H1 (cell line): Measurements from ENCODE around the gene THAP10. TPM values are rescaled to one million over a fixed set of nuclear protein-coding genes. Genes with fewer than 3 reads are reported as not detected.

Experiments
- CTCF ChIA-PET: fragments of 300-600 bp; sonication (Branson Sonifier 250); formaldehyde crosslinking; loops from one replicate; lab custom pipeline; 2021; ENCODE audit not compliant: partially characterized antibody; lab: Charles Lee
- POLR2A ChIA-PET: fragments of 300-600 bp; sonication (Branson Sonifier 250); formaldehyde crosslinking; loops from one replicate; lab custom pipeline; 2021; ENCODE audit warnings: inconsistent platforms; ENCODE audit not compliant: partially characterized antibody; lab: Charles Lee
- DNase-seq, 2 experiments: peaks; one replicate each; pipeline versions ENCODE4 v3.0.0 to v3.0.0-alpha.2; 2010 to 2022; ENCODE audit warnings: low spot score in 2 of 2, low read depth in 1 of 2, mixed read lengths in 1 of 2
- FAIRE-seq: peaks from 2 replicates; lab custom pipeline; 2011; peaks lifted over from hg19 to GRCh38; lab: Jason Lieb, UNC
- H2AFZ ChIP-seq: 2 replicates; pipeline ENCODE4 v1.8.1; 2012; ENCODE audit warnings: low read length, inconsistent platforms
- H2AK5ac ChIP-seq: 2 replicates; pipeline ENCODE4 v1.6.1; 2013; ENCODE audit warnings: low read depth, low read length
- H2BK120ac ChIP-seq: replicated peaks from 2 replicates; pipeline ENCODE3; 2013; ENCODE audit warnings: low read depth, low read length, inconsistent platforms
- H2BK12ac ChIP-seq: 2 replicates; pipeline ENCODE4 v1.6.1; 2013; ENCODE audit warnings: low read depth, low read length
- H2BK15ac ChIP-seq: 2 replicates; pipeline ENCODE4 v1.6.1; 2013; ENCODE audit warnings: low read length
- H2BK20ac ChIP-seq: 2 replicates; pipeline ENCODE4 v1.6.1; 2013; ENCODE audit warnings: low read length
- H2BK5ac ChIP-seq: 2 replicates; pipeline ENCODE4 v1.6.1; 2013; ENCODE audit warnings: low read depth, low read length
- H3K14ac ChIP-seq: 2 replicates; pipeline ENCODE4 v1.6.1; 2013; ENCODE audit warnings: inconsistent platforms; ENCODE audit not compliant: insufficient read length
- H3K18ac ChIP-seq: 2 replicates; pipeline ENCODE4 v1.6.1; 2013; ENCODE audit warnings: low read length; ENCODE audit errors: extremely low read depth
- H3K23ac ChIP-seq: 2 replicates; pipeline ENCODE4 v1.6.1; 2013; ENCODE audit warnings: inconsistent platforms; ENCODE audit not compliant: insufficient read length
- H3K23me2 ChIP-seq: 2 replicates; pipeline ENCODE4 v1.6.1; 2013; ENCODE audit warnings: low read depth, low read length
- H3K27ac ChIP-seq: 2 replicates; pipeline ENCODE4 v1.6.1; 2011; ENCODE audit warnings: low read depth, low read length, inconsistent platforms
- H3K27me3 ChIP-seq, 4 experiments: replicated peaks in 1 of 4; 1 replicate in 1 of 4; 2 replicates in 3 of 4; pipeline versions ENCODE4 v1.6.1 to v1.8.1; 2011 to 2013; ENCODE audit warnings: low read length in 3 of 4, mild to moderate bottlenecking in 3 of 4, inconsistent platforms in 2 of 4, mixed read lengths in 2 of 4, moderate library complexity in 1 of 4; ENCODE audit not compliant: control insufficient read depth in 3 of 4, insufficient read depth in 3 of 4; ENCODE audit errors: extremely low read depth in 1 of 4
- H3K36me3 ChIP-seq, 4 experiments: 2 replicates each; pipeline versions ENCODE4 v1.6.1 to v1.8.1; 2011 to 2013; ENCODE audit warnings: mild to moderate bottlenecking in 4 of 4, low read length in 3 of 4, moderate library complexity in 2 of 4, control low read depth in 1 of 4, inconsistent platforms in 1 of 4; ENCODE audit not compliant: insufficient read depth in 4 of 4, control insufficient read depth in 2 of 4
- H3K4ac ChIP-seq: replicated peaks from 2 replicates; pipeline ENCODE3; 2013; ENCODE audit warnings: low read length, low read depth, mixed read lengths, inconsistent platforms; ENCODE audit not compliant: insufficient read length
- H3K4me1 ChIP-seq, 4 experiments: replicated peaks in 1 of 4; 1 replicate in 1 of 4; 2 replicates in 3 of 4; pipeline versions ENCODE4 v1.6.1 to v1.8.1; 2011 to 2013; ENCODE audit warnings: low read length in 3 of 4, inconsistent platforms in 2 of 4, mixed read lengths in 1 of 4; ENCODE audit not compliant: insufficient read depth in 4 of 4, control insufficient read depth in 3 of 4
- H3K4me2 ChIP-seq, 2 experiments: 2 replicates each; pipeline versions ENCODE4 v1.6.1 to v1.8.1; 2011 to 2013; ENCODE audit warnings: low read depth in 2 of 2, low read length in 2 of 2, control low read depth in 1 of 2, inconsistent platforms in 1 of 2, mild to moderate bottlenecking in 1 of 2; ENCODE audit not compliant: insufficient read depth in 1 of 2
- H3K4me3 ChIP-seq, 4 experiments: fragments of 200-600, 300-600 bp in 1 of 4; sonication (generic), shearing (Covaris generic), sonication (Bioruptor Twin) in 1 of 4; 2 replicates each; pipeline versions ENCODE4 v1.5.1 to v1.8.1; 2011 to 2016; ENCODE audit warnings: low read length in 4 of 4, low read depth in 3 of 4, control low read depth in 2 of 4, inconsistent platforms in 2 of 4, mild to moderate bottlenecking in 2 of 4, mixed read lengths in 1 of 4, moderate library complexity in 1 of 4; ENCODE audit not compliant: insufficient read depth in 2 of 4; ENCODE audit errors: extremely low read depth in 1 of 4
- H3K56ac ChIP-seq: replicated peaks from 2 replicates; pipeline ENCODE3; 2013; ENCODE audit warnings: low read depth, mild to moderate bottlenecking, mixed read lengths, low read length, inconsistent platforms; ENCODE audit not compliant: insufficient read length
- H3K79me1 ChIP-seq: 2 replicates; pipeline ENCODE4 v1.6.1; 2013; ENCODE audit warnings: low read depth, low read length, control low read depth
- H3K79me2 ChIP-seq, 2 experiments: 2 replicates each; pipeline versions ENCODE4 v1.6.1 to v1.8.1; 2012 to 2013; ENCODE audit warnings: low read length in 2 of 2, mild to moderate bottlenecking in 2 of 2, inconsistent platforms in 1 of 2; ENCODE audit not compliant: insufficient read depth in 2 of 2, control insufficient read depth in 1 of 2
- H3K9ac ChIP-seq, 4 experiments: replicated peaks in 1 of 4; 1 replicate in 1 of 4; 2 replicates in 3 of 4; pipeline versions ENCODE4 v1.6.1 to v1.8.1; 2011 to 2013; ENCODE audit warnings: low read depth in 3 of 4, low read length in 3 of 4, control low read depth in 2 of 4, mild to moderate bottlenecking in 2 of 4, moderate library complexity in 2 of 4, inconsistent platforms in 1 of 4; ENCODE audit errors: extremely low read depth in 1 of 4
- H3K9me3 ChIP-seq, 2 experiments: 2 replicates each; pipeline versions ENCODE4 v1.6.1 to v1.8.1; 2012 to 2013; ENCODE audit warnings: mild to moderate bottlenecking in 2 of 2, moderate library complexity in 2 of 2, control low read depth in 1 of 2, inconsistent platforms in 1 of 2, low read depth in 1 of 2, low read length in 1 of 2, mixed read lengths in 1 of 2; ENCODE audit not compliant: insufficient read depth in 2 of 2
- H4K20me1 ChIP-seq, 2 experiments: replicated peaks in 1 of 2; 2 replicates each; pipeline versions ENCODE3 to v1.8.1; 2011 to 2013; ENCODE audit warnings: inconsistent platforms in 2 of 2, low read length in 2 of 2, mild to moderate bottlenecking in 1 of 2; ENCODE audit not compliant: insufficient read depth in 2 of 2, control insufficient read depth in 1 of 2
- H4K5ac ChIP-seq: 2 replicates; pipeline ENCODE4 v1.6.1; 2013; ENCODE audit warnings: low read length, low read depth, mixed read lengths, inconsistent platforms; ENCODE audit not compliant: insufficient read length
- H4K8ac ChIP-seq: 2 replicates; pipeline ENCODE4 v1.8.0; 2013; ENCODE audit warnings: mild to moderate bottlenecking, moderate library complexity, low read length, inconsistent platforms; ENCODE audit not compliant: insufficient read depth; ENCODE audit errors: extremely low read depth
- H4K91ac ChIP-seq: replicated peaks from 2 replicates; pipeline ENCODE3; 2013; ENCODE audit warnings: low read length, mixed read lengths, inconsistent platforms; ENCODE audit not compliant: insufficient read length
- ATF3 ChIP-seq: IDR thresholded peaks from 2 replicates; pipeline ENCODE4 v1.6.1; 2011; ENCODE audit warnings: low read depth, mild to moderate bottlenecking, low read length; ENCODE audit not compliant: insufficient read depth
- BACH1 ChIP-seq: IDR thresholded peaks from 2 replicates; pipeline ENCODE4 v1.6.1; 2012; ENCODE audit warnings: low read length, improper control_type of control experiment
- BCL11A ChIP-seq, 2 experiments: IDR thresholded peaks; one replicate each; pipeline ENCODE4 v1.6.1; 2011; ENCODE audit warnings: low read depth in 2 of 2, low read length in 2 of 2, mild to moderate bottlenecking in 2 of 2
- CREB1 ChIP-seq: IDR thresholded peaks from 2 replicates; pipeline ENCODE4 v1.6.1; 2012; ENCODE audit warnings: inconsistent platforms
- FOSL1 ChIP-seq: IDR thresholded peaks from 2 replicates; pipeline ENCODE4 v1.6.1; 2011; ENCODE audit warnings: mild to moderate bottlenecking, low read depth, low read length, moderate library complexity; ENCODE audit not compliant: insufficient read depth
- GABPA ChIP-seq: IDR thresholded peaks from 2 replicates; pipeline ENCODE4 v1.6.1; 2011; ENCODE audit warnings: mild to moderate bottlenecking, low read length, moderate library complexity, borderline replicate concordance; ENCODE audit not compliant: insufficient read depth
- JUN ChIP-seq: IDR thresholded peaks from 2 replicates; pipeline ENCODE4 v1.6.1; 2011; ENCODE audit warnings: low read depth, mild to moderate bottlenecking, improper control_type of control experiment, low read length
- KDM1A ChIP-seq: fragments of 200-600, 300-600 bp; sonication (generic); IDR thresholded peaks from 2 replicates; pipeline ENCODE4 v1.7.1; 2016; ENCODE audit warnings: mild to moderate bottlenecking, low read length, borderline replicate concordance
- KDM5A ChIP-seq: fragments of 200-600 bp; IDR thresholded peaks from 2 replicates; pipeline ENCODE4 v1.7.1; 2012; ENCODE audit warnings: mild to moderate bottlenecking, low read length, inconsistent platforms, mixed read lengths
- NANOG ChIP-seq: IDR thresholded peaks from 2 replicates; pipeline ENCODE4 v1.6.1; 2011; ENCODE audit warnings: low read length, low read depth, mild to moderate bottlenecking, inconsistent platforms; ENCODE audit not compliant: insufficient read depth, poor library complexity, severe bottlenecking
- RFX5 ChIP-seq: IDR thresholded peaks from 2 replicates; pipeline ENCODE4 v1.6.1; 2011; ENCODE audit warnings: low read depth, low read length, improper control_type of control experiment, borderline replicate concordance
- SAP30 ChIP-seq: fragments of 300-600 bp; sonication (generic); IDR thresholded peaks from 2 replicates; pipeline ENCODE4 v1.7.1; 2012; ENCODE audit warnings: low read length, moderate library complexity, mild to moderate bottlenecking, inconsistent platforms; ENCODE audit not compliant: insufficient read depth, insufficient replicate concordance
- SUZ12 ChIP-seq: fragments of 200-600 bp; sonication (generic); IDR thresholded peaks from 2 replicates; pipeline ENCODE4 v1.6.1; 2012; ENCODE audit warnings: mild to moderate bottlenecking, inconsistent platforms, low read length, moderate library complexity, mixed read lengths
- TBP ChIP-seq: IDR thresholded peaks from 2 replicates; pipeline ENCODE4 v1.6.1; 2011; ENCODE audit warnings: low read depth, low read length, improper control_type of control experiment
- WGBS, 2 experiments: shearing (Covaris generic) in 1 of 2; methylation state at CpG; one replicate each; pipeline versions ENCODE4 v1.1.6 to v1.1.7; 2013 to 2015; ENCODE audit warnings: low lambda C conversion rate in 2 of 2, mixed read lengths in 2 of 2, inconsistent platforms in 1 of 2, low coverage in 1 of 2, missing lambda C conversion rate in 1 of 2; ENCODE audit not compliant: insufficient replicate concordance in 2 of 2, insufficient coverage in 1 of 2, insufficient read length in 1 of 2; ENCODE audit errors: extremely low coverage in 1 of 2, missing lambda C conversion rate in 1 of 2; 5-methylcytosine and 5-hydroxymethylcytosine counted together
- polyA plus RNA-seq, 7 experiments: library from polyadenylated mRNA; depleted of rRNA in 3 of 7; stranded (reverse) in 5 of 7; unstranded in 2 of 7; fragments of >200 nt in 5 of 7; fragments of 200-250 nt in 2 of 7; gene quantifications; 1 replicate in 5 of 7; 2 replicates in 1 of 7; 4 replicates in 1 of 7; pipeline versions ENCODE4 v1.2.1 to v1.2.3, GENCODE V29; 2011 to 2013; ENCODE audit warnings: missing spikeins in 2 of 7, mixed read lengths in 2 of 7
- total RNA-seq: library from RNA; stranded (reverse); fragmentation: NEBNext Ultra II Directional; extraction: Animal tissue kit (Norgen Biotek cat#: 25700); gene quantifications from 2 replicates; pipeline ENCODE4 v1.2.1, GENCODE V29; 2021

The THAP10 gene
- total and polyA plus RNA-seq, 2 of the 8 experiments (the other 6 are each of a cell fraction or from before 2014, with no cell fraction given), result 2.8 to 4.5 TPM

- H3K36me3 ChIP-seq, result no peaks in the 10 kb centered on the region
- no peak overlapping the region for H2AFZ ChIP-seq
- no peak overlapping the region for H2BK5ac ChIP-seq
- H3K4ac ChIP-seq, result no peak overlapping the region
- no peak for FAIRE-seq
- no peak overlapping the region for H3K23ac ChIP-seq
- no peak overlapping the region for H3K9ac ChIP-seq
- WGBS, 2 experiments, result 86% methylated on average over 6 of the region's 10 CpGs; no CpG with 5 or more reads in 1 of the 2 experiments
- no peak overlapping the region for H4K5ac ChIP-seq
- H3K27ac ChIP-seq, result no peak overlapping the region
- no peak overlapping the region for H3K18ac ChIP-seq
- ChIA-PET POLR2A (no interaction called here), CTCF (interaction anchor here (1.1 to 6.2 kb wide), 3 partner anchors 9 to 42 kb away, joined by 3 to 45 read pairs (median 8); no protein-coding TSS in a partner anchor)
- H3K79me2 ChIP-seq, result no peaks in the 10 kb centered on the region
- H3K14ac ChIP-seq, result no peak overlapping the region
- H2BK120ac ChIP-seq, result no peak overlapping the region
- H3K56ac ChIP-seq, result no peak overlapping the region
- no peak overlapping the region for H2BK15ac ChIP-seq
- no peaks in the 10 kb centered on the region; the same call in 1 of the 2 replicates for H3K23me2 ChIP-seq
- H2AK5ac ChIP-seq, result no peak overlapping the region
- peaks cover 0 to 2% of the 10 kb centered on the region in 2 experiments for H4K20me1 ChIP-seq
- H2BK12ac ChIP-seq, result no peak overlapping the region
- no peaks in the 10 kb centered on the region for H3K27me3 ChIP-seq
- no peak overlapping the region for H3K4me2 ChIP-seq
- no peaks in the 10 kb centered on the region for H3K79me1 ChIP-seq
- no peaks in the 10 kb centered on the region for H3K9me3 ChIP-seq
- no peak overlapping the region for H2BK20ac ChIP-seq
- no peak for TF ChIP-seq KDM1A
- no peak for TF ChIP-seq JUN
- no peak for TF ChIP-seq CREB1
- no peak for TF ChIP-seq GABPA
- TF ChIP-seq NANOG, result no peak
- TF ChIP-seq SAP30, result no peak
- no peak for TF ChIP-seq TBP
- TF ChIP-seq BACH1, result no peak
- TF ChIP-seq ATF3, result no peak
- TF ChIP-seq SUZ12, result no peak
- no peak for TF ChIP-seq FOSL1
- no peak for TF ChIP-seq BCL11A (IDR thresholded peaks at IDR 0.05; ENCODE audit: low read depth in 2 of 2, low read length in 2 of 2)
- no peak for TF ChIP-seq KDM5A
- TF ChIP-seq RFX5, result no peak
- H4K8ac ChIP-seq, result no peak overlapping the region
- no peak overlapping the region for H3K4me3 ChIP-seq
- DNase-seq, result no peak
- no peak overlapping the region for H4K91ac ChIP-seq
- H3K4me1 ChIP-seq, result no peaks in the 10 kb centered on the region
Measured at GRCh38 chr15:70916531-70916930, 24.3 kb upstream of the THAP10 start.
